ENCODE data around the gene COP1. TPM values are rescaled to one million over a fixed set of nuclear protein-coding genes. Genes with fewer than 3 reads are reported as not detected.
A peak's percentile ranks its signal among the peaks of the same experiment; 100 is the strongest.

The COP1 gene
- total and polyA plus RNA-seq, 2 of the 4 experiments (the other 2 are of a cell fraction) = 17.8 to 35.0 TPM

DNA sequence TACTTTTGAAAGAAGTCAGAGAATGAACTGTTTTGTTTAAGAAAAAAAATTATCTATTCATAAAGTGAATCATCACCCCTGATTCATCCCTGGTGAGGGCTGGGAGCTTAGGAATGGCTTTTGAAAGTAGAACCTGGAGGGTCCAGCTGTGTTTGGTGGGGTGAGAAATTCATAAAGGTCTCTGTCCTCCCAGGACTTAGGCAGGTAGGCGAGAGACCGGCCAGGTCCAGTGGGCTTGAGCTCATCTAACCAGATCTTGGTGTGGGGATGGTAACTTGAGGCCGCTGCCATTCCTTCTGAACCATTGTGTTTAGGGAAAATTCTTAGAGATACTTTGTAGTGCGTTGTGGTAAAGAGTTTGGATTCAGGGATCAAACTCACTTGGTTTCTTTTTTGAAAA lies 306.9 kb downstream of the COP1 start:
- dilution Hi-C loops (cut with HindIII; ENCODE audit: low sequenced_read_pairs, unreplicated experiment) = no loop called here
- peak overlapping the region; percentile 37; the same call in 1 of the 2 replicates for H3K27ac ChIP-seq (ENCODE audit: insufficient read depth, low read length)
- no peak overlapping the region for H3K23ac ChIP-seq (ENCODE audit: low read depth, low read length)
- H4K91ac ChIP-seq (ENCODE audit: insufficient read depth, low read depth, low read length) = no peak overlapping the region
- no CpG with 5 or more reads among the region's 4 CpGs for WGBS, 2 experiments (ENCODE audit: extremely low coverage in 2 of 2, insufficient read length in 1 of 2)
- H3K56ac ChIP-seq (ENCODE audit: extremely low read depth, insufficient read depth, low read length) = no peak overlapping the region
- CTCF ChIA-PET = interaction anchor here (1.0 to 1.8 kb wide), 2 partner anchors 11 to 15 kb away, joined by 3 to 6 read pairs; no protein-coding TSS in a partner anchor
- H3K4me1 ChIP-seq (ENCODE audit: control insufficient read depth, insufficient read depth, low read length) = peaks cover 2% of the 10 kb centered on the region
- no peak overlapping the region for H3K9ac ChIP-seq (ENCODE audit: low read depth, low read length)
- peaks cover 2% of the 10 kb centered on the region; the same call in 1 of the 2 replicates for H3K36me3 ChIP-seq (ENCODE audit: control insufficient read depth, insufficient read depth, low read length)
- H3K14ac ChIP-seq (replicated peaks; ENCODE audit: low read depth, low read length) = no peak overlapping the region
- H3K4me2 ChIP-seq (ENCODE audit: low read depth, low read length) = peak overlapping the region; percentile 61
- ATAC-seq (ENCODE audit: low read depth) = peak; percentile 67
- no peak overlapping the region for H2BK15ac ChIP-seq (ENCODE audit: low read depth, low read length)
- H3K79me1 ChIP-seq (ENCODE audit: low read depth in 1 of 2, low read length in 2 of 2) = no peaks in the 10 kb centered on the region
- no peak overlapping the region for H2BK20ac ChIP-seq (ENCODE audit: low read depth, low read length)
- DNase-seq = peak; percentile 44
- peak overlapping the region in 1 of 2 experiments; percentile 30; a peak in 1 of 4 replicates for H4K8ac ChIP-seq (ENCODE audit: low read depth in 2 of 2, low read length in 2 of 2)
- H3K9me1 ChIP-seq (ENCODE audit: insufficient read depth, low read length) = peaks cover 2% of the 10 kb centered on the region; the same call in 1 of the 2 replicates
- no peak overlapping the region for H2BK5ac ChIP-seq (ENCODE audit: low read depth, low read length, poor library complexity, severe bottlenecking)
- H2AK9ac ChIP-seq (replicated peaks; ENCODE audit: low read depth, low read length, poor library complexity) = no peak overlapping the region
- TF ChIP-seq POLR2A (IDR thresholded peaks at IDR 0.05; ENCODE audit: low read depth, low read length) (no peak), FOS (IDR thresholded peaks at IDR 0.05; ENCODE audit: low read depth, low read length) (no peak), NFE2L2 (IDR thresholded peaks at IDR 0.05; ENCODE audit: low read depth, low read length) (no peak), MAZ (IDR thresholded peaks at IDR 0.05; ENCODE audit: borderline replicate concordance, low read depth, low read length) (no peak), MAFK (IDR thresholded peaks at IDR 0.05; ENCODE audit: low read depth, low read length) (no peak), BHLHE40 (IDR thresholded peaks at IDR 0.05; ENCODE audit: low read depth, low read length) (no peak), SMC3 (IDR thresholded peaks at IDR 0.05; ENCODE audit: low read depth, low read length) (no peak), RFX5 (IDR thresholded peaks at IDR 0.05; ENCODE audit: low read depth, low read length) (no peak), MXI1 (IDR thresholded peaks at IDR 0.05; ENCODE audit: borderline replicate concordance, low read depth, low read length) (no peak), CEBPB (IDR thresholded peaks at IDR 0.05; ENCODE audit: low read depth, low read length) (no peak), USF2 (IDR thresholded peaks at IDR 0.05; ENCODE audit: low read depth, low read length) (no peak), RCOR1 (IDR thresholded peaks at IDR 0.05; ENCODE audit: insufficient replicate concordance, low read length) (no peak), RAD21 (IDR thresholded peaks at IDR 0.05; ENCODE audit: low read length) (no peak), CHD1 (IDR thresholded peaks at IDR 0.05; ENCODE audit: low read depth, low read length) (no peak)
- TF ChIP-seq, protein P1, sequence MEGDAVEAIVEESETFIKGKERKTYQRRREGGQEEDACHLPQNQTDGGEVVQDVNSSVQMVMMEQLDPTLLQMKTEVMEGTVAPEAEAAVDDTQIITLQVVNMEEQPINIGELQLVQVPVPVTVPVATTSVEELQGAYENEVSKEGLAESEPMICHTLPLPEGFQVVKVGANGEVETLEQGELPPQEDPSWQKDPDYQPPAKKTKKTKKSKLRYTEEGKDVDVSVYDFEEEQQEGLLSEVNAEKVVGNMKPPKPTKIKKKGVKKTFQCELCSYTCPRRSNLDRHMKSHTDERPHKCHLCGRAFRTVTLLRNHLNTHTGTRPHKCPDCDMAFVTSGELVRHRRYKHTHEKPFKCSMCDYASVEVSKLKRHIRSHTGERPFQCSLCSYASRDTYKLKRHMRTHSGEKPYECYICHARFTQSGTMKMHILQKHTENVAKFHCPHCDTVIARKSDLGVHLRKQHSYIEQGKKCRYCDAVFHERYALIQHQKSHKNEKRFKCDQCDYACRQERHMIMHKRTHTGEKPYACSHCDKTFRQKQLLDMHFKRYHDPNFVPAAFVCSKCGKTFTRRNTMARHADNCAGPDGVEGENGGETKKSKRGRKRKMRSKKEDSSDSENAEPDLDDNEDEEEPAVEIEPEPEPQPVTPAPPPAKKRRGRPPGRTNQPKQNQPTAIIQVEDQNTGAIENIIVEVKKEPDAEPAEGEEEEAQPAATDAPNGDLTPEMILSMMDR (conservative IDR thresholded peaks at IDR 0.05; ENCODE audit: low read depth, low read length) = no peak
- TF ChIP-seq, protein P2, sequence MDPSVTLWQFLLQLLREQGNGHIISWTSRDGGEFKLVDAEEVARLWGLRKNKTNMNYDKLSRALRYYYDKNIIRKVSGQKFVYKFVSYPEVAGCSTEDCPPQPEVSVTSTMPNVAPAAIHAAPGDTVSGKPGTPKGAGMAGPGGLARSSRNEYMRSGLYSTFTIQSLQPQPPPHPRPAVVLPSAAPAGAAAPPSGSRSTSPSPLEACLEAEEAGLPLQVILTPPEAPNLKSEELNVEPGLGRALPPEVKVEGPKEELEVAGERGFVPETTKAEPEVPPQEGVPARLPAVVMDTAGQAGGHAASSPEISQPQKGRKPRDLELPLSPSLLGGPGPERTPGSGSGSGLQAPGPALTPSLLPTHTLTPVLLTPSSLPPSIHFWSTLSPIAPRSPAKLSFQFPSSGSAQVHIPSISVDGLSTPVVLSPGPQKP (IDR thresholded peaks at IDR 0.05; ENCODE audit: borderline replicate concordance, low read depth, low read length) = no peak
- H2AFZ ChIP-seq (replicated peaks; ENCODE audit: low read length, poor library complexity) = peak overlapping the region; percentile 47
- POLR2A ChIA-PET (ENCODE audit: unreplicated experiment) = no interaction called here
- H3K9me3 ChIP-seq (ENCODE audit: control insufficient read depth, insufficient read depth, low read length) = no peaks in the 10 kb centered on the region
- in situ Hi-C loops (cut with MboI; ENCODE audit: low sequenced_read_pairs) = no loop called here
- no peaks in the 10 kb centered on the region for H4K20me1 ChIP-seq (ENCODE audit: insufficient read depth, low read length)
- H3K4ac ChIP-seq (ENCODE audit: low read depth, low read length) = no peak overlapping the region
- H3K18ac ChIP-seq (ENCODE audit: low read depth, low read length) = no peak overlapping the region
- H3K27me3 ChIP-seq (ENCODE audit: control insufficient read depth, insufficient read depth, low read length) = no peaks in the 10 kb centered on the region
- no peak overlapping the region for H2AK5ac ChIP-seq (ENCODE audit: low read depth, low read length)
- intact Hi-C loops (cut with micrococcal nuclease) = no loop called here
- BruUV-seq (replicated peaks) = no TSS peak
- H2BK120ac ChIP-seq (ENCODE audit: low read depth, low read length) = no peak overlapping the region
- H3K4me3 ChIP-seq (ENCODE audit: insufficient read depth, low read depth, low read length) = no peak overlapping the region
- no peak overlapping the region for H4K5ac ChIP-seq (ENCODE audit: low read depth, low read length)

Measured in IMR-90 (cell line).